GM19372 (cell line): ENCODE data around the gene TMEM51.

Experiments
- ATAC-seq: cut with Tn5 transposase; IDR thresholded peaks from one replicate; pipeline ENCODE4 v1.9.1; 2021; ENCODE audit warnings: mild to moderate bottlenecking, low read depth, moderate library complexity; ENCODE audit not compliant: unreplicated experiment

TMEM51 gene

DNA sequence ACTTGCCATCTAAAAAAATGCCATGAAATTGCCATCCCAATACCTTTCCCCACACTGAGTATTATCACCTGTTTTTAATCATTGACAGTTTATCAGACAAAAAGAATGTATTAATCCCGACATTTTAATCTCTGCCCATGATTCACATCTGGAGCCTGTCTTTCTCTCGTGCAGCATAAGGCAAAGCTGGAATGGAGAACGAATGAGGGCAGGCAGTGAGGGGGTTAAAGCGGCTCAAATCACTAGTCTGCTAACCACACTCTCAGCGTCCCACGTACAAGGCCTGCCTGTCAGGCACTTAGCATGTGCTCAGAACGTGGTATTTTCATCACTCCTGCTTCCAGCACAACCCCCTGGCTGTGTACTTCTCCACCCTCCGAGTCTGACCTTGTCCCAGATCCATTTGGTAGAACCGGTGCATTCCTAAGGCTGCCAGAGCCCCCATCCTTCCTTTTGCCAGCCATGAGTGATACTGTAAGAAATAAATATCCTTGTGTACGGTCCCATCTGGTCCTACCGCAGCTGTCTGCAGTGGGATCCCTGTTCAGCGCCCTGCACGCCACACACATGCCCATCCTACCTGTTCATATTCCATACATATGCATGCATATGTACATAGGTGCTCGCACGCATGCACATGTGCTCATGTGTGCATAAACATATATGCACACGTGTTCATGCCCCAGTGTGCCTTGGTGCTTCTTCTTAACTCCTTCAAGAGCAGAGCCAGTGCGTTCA lies 58.8 kb downstream of the TMEM51 start:
- ATAC-seq: no peak

GRCh38 chr1:15212954-15213291 lies 59.4 kb downstream of the TMEM51 start:
- no peak for ATAC-seq

DNA sequence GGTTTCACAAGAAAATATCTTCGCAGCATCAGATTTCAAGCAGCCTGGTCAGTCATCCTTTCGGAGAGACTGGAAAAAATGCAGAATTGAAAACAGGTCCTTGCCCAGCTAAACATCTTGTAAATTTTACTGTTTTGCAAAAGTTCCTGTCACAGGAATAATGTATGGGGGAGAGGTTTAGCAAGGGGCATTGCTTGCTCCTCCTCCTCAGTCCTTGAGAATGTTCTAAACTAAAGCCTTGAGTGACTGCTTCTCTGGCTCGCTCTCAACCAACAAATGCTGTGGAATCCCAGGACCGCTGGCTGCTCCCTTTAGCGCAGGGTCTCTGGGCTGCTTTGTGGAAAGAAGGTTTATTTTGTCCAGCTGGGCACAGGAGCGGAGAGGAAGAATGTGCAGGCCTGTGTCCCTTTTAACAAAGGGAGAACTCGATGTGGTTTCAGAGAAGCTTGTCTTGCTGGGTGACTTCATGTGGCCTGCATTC lies 59.8 kb downstream of the TMEM51 start:
- no peak for ATAC-seq

- no peak for ATAC-seq
These were observed 61.0 kb downstream of the TMEM51 start for GRCh38 chr1:15214527-15214926.

GRCh38 chr1:15215116-15215515 lies 61.6 kb downstream of the TMEM51 start:
- no peak for ATAC-seq

GRCh38 chr1:15217654-15218053 lies 64.1 kb downstream of the TMEM51 start:
- ATAC-seq: no peak

- ATAC-seq: no peak
These were observed 65.0 kb downstream of the TMEM51 start for GRCh38 chr1:15218287-15219279.

GRCh38 chr1:15219280-15220023 lies 65.9 kb downstream of the TMEM51 start:
- no peak for ATAC-seq

GRCh38 chr1:15220024-15220392 lies 66.5 kb downstream of the TMEM51 start:
- ATAC-seq: no peak

DNA sequence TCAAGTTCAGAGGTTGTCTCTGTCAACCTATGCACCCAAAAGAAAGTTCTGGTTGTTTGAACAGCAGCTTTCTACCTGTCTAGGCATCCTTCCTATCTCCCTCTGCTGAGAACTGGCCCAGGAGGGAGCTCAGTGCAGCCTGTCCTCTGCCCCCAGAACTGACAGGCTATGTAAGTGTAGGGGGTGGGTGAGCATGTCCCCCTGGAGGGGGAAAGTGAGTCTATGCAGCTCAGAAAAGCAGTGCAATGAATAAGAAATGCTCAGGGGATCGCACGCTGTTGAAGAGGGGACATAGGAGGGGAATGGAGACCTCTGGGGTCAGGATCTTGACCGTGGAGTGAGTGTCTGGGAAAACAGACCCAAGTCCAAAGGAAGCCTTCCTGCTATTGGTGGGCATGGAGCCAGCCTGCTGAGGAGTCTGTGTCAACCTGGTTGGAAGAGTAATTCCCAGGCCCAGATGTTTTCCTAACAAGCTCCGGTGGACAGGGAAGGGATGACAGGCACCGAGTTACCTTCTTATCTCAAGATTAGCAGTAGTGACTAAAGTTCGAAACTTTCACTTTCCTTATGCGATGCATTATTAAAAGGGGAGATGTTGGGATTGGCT lies 67.4 kb downstream of the TMEM51 start:
- ATAC-seq: no peak

- ATAC-seq: no peak
These were observed 69.2 kb downstream of the TMEM51 start for GRCh38 chr1:15222653-15223303.

DNA sequence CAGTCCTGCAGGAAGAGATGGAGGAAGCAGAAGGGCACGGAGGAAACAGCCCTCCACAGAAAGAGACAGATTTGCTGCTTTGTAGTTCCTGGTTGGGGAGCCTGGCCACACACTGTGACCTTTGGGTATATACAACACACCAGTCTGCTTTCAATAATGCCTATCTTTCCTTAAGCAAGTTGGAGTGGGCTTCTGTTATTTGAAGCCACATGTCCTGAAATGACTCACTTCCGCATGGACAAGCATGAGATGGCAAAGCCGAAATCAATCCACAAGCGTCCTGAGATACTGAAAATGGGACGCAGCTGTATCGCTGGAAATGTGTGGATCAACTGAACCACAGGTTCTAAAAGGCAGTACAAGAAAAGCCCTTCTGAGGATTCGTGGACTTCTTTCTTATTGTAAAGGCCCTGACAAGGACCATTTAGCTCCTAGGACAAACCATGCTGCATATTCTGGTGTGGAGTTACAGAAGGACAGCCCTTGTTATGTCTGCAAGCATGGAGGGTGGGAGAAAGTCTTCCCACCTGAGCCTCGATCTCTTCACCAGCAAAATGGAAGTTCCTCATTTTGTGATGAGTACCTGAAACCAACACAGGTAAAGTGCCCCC lies 70.8 kb downstream of the TMEM51 start:
- ATAC-seq: no peak

GRCh38 chr1:15224974-15225373 lies 71.4 kb downstream of the TMEM51 start:
- no peak for ATAC-seq

DNA sequence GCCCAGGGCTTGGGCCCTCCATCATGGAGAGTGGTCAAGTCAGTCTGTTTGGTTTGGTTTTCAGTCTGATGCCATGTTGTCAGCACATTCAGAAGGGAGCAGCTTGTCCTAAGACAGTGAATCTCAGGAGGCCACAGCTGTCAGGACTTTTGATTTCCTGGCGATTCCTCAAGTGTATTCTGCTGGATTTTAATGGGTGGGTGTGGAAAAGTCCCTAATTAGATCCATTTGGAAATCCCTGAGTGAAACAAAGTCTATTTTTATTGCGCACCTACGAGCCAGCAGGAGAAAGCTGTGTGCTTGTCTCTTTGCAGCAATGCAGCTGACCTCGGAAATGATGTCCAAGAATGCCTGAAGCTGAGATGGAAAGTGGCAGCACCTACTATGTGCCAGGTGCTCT lies 71.9 kb downstream of the TMEM51 start:
- ATAC-seq: no peak

DNA sequence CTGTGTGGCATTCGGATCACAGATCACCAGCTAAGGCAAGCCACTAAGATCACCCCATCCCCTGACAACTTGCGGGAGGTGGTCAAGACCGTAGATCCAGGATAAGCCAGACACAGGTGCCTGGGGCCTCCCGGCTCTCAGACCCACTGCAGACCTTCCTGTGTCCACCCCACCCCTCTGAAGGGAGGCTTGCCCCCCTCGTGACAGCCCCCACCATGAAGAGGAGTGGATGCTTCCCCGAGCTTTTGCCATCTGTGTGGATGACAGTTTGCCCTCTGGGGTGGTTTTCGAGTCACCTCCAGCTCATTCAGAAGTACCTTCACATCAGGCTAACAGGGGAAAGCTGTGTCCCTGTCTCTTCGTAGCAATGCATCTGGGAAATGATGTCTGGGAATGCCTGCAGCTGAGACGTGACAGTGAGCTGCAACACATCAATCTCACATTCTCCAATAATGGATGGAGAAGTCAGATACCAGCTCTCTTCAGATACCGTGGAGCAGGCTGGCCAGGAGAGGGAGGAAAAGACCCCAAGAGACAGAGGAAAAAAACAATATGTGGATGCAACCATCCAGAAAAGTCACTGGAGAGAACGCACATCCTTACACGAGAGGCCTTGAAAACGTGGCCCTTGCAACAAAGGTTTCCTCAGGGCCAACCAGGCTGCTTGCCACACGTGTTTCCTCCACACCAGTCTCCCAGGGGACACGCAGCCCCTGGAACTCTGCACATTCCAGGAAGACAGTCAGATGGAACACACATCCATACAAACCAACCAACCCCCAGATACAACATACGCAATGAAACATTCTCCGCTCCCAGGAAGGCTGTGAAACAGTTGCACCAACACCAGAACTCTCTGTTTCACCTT lies 73.1 kb downstream of the TMEM51 start:
- ATAC-seq: no peak

GRCh38 chr1:15229707-15230131 lies 76.2 kb downstream of the TMEM51 start:
- no peak for ATAC-seq

GRCh38 chr1:15231714-15232201 lies 78.2 kb downstream of the TMEM51 start:
- ATAC-seq: peak; percentile 81

- ATAC-seq: no peak
These were observed 80.1 kb downstream of the TMEM51 start for GRCh38 chr1:15233689-15234088.
